NB4 (cell line): ENCODE measurements around the gene CCDC40.

Experiments
- DNase-seq: peaks from one replicate; pipeline ENCODE4 v3.0.0; 2010; ENCODE audit warnings: low read depth
- H3K4me3 ChIP-seq: one replicate; pipeline ENCODE4 v1.5.1; 2011; ENCODE audit warnings: mild to moderate bottlenecking, low read depth, low read length, moderate library complexity
- MYC ChIP-seq: IDR thresholded peaks from 2 replicates; pipeline ENCODE4 v1.6.1; 2011; ENCODE audit warnings: low read depth, low read length
- POLR2A ChIP-seq: IDR thresholded peaks from 2 replicates; pipeline ENCODE4 v1.6.1; 2011; ENCODE audit warnings: mild to moderate bottlenecking; ENCODE audit not compliant: insufficient read length; ENCODE audit errors: extremely low read depth
- TF ChIP-seq, protein P1 (sequence below): IDR thresholded peaks from 2 replicates; pipeline ENCODE4 v1.6.1; 2011; ENCODE audit warnings: low read depth, low read length
- TF ChIP-seq, protein P2 (sequence below): IDR thresholded peaks from one replicate; pipeline ENCODE4 v1.5.1; 2012; ENCODE audit warnings: low read depth, low read length

Gene CCDC40

DNA sequence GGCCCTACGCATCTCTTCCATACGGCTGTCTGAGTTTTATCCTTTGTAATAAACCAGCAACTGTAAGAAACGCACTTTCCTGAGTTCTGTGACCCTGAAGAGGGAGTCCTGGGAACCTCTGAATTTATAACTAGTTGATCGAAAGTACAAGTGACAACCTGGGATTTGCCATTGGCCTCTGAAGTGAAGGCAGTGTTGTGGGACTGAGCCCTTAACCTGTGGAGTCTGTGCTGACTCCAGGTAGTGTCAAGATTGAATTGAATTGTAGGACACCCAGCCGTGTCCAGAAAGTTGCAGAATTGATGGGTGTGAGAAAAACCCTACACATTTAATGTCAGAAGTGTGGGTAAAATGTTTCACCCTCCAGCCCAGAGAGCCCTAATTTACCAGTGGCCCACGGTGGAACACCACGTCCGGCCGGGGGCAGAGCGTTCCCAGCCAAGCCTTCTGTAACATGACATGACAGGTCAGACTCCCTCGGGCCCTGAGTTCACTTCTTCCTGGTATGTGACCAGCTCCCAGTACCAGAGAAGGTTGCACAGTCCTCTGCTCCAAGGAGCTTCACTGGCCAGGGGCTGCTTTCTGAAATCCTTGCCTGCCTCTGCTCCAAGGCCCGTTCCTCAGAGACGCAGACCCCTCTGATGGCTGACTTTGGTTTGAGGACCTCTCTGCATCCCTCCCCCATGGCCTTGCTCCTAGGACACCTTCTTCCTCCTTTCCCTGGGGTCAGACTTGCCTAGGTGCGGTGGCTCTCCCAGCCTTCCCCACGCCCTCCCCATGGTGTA is 66.4 kb downstream of the CCDC40 start:
- DNase-seq, result no peak
- TF ChIP-seq POLR2A (no peak), MYC (no peak)
- TF ChIP-seq, protein P1, sequence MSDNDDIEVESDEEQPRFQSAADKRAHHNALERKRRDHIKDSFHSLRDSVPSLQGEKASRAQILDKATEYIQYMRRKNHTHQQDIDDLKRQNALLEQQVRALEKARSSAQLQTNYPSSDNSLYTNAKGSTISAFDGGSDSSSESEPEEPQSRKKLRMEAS, result no peak
- TF ChIP-seq, protein P2, sequence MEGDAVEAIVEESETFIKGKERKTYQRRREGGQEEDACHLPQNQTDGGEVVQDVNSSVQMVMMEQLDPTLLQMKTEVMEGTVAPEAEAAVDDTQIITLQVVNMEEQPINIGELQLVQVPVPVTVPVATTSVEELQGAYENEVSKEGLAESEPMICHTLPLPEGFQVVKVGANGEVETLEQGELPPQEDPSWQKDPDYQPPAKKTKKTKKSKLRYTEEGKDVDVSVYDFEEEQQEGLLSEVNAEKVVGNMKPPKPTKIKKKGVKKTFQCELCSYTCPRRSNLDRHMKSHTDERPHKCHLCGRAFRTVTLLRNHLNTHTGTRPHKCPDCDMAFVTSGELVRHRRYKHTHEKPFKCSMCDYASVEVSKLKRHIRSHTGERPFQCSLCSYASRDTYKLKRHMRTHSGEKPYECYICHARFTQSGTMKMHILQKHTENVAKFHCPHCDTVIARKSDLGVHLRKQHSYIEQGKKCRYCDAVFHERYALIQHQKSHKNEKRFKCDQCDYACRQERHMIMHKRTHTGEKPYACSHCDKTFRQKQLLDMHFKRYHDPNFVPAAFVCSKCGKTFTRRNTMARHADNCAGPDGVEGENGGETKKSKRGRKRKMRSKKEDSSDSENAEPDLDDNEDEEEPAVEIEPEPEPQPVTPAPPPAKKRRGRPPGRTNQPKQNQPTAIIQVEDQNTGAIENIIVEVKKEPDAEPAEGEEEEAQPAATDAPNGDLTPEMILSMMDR, result no peak
- H3K4me3 ChIP-seq, result no peak overlapping the region

DNA sequence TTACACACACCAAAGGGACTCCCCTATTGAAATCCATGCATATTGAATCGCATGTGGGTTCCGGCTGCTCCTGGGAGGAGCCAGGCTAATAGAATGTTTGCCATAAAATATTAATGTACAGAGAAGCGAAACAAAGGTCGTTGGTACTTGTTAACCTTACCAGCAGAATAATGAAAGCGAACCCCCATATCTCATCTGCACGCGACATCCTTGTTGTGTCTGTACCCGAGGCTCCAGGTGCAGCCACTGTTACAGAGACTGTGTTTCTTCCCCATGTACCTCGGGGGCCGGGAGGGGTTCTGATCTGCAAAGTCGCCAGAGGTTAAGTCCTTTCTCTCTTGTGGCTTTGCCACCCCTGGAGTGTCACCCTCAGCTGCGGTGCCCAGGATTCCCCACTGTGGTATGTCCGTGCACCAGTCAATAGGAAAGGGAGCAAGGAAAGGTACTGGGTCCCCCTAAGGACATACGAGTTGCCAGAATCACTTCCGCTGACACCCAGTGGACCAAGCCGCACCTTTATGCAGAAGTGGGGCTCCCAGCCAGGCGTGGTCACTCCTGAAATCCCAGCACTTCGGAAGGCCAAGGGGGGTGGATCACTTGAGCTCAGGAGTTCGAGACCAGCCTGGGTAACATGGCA is 67.1 kb downstream of the CCDC40 start:
- TF ChIP-seq, protein P2, result no peak
- TF ChIP-seq, protein P1, result no peak
- no peak for TF ChIP-seq POLR2A
- no peak for TF ChIP-seq MYC
- no peak for DNase-seq
- no peak overlapping the region for H3K4me3 ChIP-seq

DNA sequence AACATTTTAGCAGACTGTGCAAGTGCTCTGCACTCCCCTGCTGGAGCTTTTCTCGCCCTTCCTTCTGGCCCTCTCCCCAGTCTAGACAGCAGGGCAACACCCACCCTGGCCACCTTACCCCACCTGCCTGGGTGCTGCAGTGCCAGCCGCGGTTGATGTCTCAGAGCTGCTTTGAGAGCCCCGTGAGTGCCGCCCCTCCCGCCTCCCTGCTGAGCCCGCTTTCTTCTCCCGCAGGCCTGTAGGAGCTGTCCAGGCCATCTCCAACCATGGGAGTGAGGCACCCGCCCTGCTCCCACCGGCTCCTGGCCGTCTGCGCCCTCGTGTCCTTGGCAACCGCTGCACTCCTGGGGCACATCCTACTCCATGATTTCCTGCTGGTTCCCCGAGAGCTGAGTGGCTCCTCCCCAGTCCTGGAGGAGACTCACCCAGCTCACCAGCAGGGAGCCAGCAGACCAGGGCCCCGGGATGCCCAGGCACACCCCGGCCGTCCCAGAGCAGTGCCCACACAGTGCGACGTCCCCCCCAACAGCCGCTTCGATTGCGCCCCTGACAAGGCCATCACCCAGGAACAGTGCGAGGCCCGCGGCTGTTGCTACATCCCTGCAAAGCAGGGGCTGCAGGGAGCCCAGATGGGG is 68.0 kb downstream of the CCDC40 start:
- TF ChIP-seq, protein P1, result no peak
- TF ChIP-seq POLR2A (no peak), MYC (no peak)
- TF ChIP-seq, protein P2, result no peak
- no peak overlapping the region for H3K4me3 ChIP-seq
- no peak for DNase-seq

DNA sequence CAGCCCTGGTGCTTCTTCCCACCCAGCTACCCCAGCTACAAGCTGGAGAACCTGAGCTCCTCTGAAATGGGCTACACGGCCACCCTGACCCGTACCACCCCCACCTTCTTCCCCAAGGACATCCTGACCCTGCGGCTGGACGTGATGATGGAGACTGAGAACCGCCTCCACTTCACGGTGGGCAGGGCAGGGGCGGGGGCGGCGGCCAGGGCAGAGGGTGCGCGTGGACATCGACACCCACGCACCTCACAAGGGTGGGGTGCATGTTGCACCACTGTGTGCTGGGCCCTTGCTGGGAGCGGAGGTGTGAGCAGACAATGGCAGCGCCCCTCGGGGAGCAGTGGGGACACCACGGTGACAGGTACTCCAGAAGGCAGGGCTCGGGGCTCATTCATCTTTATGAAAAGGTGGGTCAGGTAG is 68.5 kb downstream of the CCDC40 start:
- DNase-seq, result no peak
- no peak for TF ChIP-seq MYC
- TF ChIP-seq, protein P2, result no peak
- TF ChIP-seq, protein P1, result no peak
- TF ChIP-seq POLR2A, result no peak
- H3K4me3 ChIP-seq, result no peak overlapping the region

DNA sequence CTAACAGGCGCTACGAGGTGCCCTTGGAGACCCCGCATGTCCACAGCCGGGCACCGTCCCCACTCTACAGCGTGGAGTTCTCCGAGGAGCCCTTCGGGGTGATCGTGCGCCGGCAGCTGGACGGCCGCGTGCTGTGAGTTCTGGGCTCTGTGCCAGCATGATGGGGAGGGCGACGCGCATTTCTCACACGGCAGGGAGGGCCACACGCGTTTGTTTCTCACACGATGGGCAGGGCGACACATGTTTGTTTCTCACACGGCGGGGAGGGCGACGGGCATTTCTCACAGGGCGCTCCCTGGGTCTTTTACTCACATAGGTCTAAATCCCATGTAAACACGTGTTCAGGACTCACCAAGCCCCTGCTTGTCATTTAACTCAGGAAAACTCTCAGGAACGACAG is 69.3 kb downstream of the CCDC40 start:
- no peak for DNase-seq
- TF ChIP-seq, protein P1, result no peak
- TF ChIP-seq MYC (no peak), POLR2A (no peak)
- TF ChIP-seq, protein P2, result no peak
- H3K4me3 ChIP-seq, result no peak overlapping the region
